DMS79 (cell line): ENCODE measurements around the gene RTN4R.

Experiments used
- DNase-seq: peaks from one replicate; lab custom pipeline; 2025; lab: John Stamatoyannopoulos, UW

RTN4R gene

GRCh38 chr22:20214853-20215252, 53.3 kb downstream of the RTN4R start:
- DNase-seq, result no peak

GRCh38 chr22:20213833-20214708, 54.0 kb downstream of the RTN4R start:
- DNase-seq, result no peak

- no peak for DNase-seq
These were observed 55.1 kb downstream of the RTN4R start for GRCh38 chr22:20212754-20213699.

- DNase-seq, result peak; percentile 67
These were observed 55.9 kb downstream of the RTN4R start for GRCh38 chr22:20211997-20212753.

- DNase-seq, result no peak
These were observed 56.6 kb downstream of the RTN4R start for GRCh38 chr22:20211409-20211996.

- DNase-seq, result no peak
These were observed 57.6 kb downstream of the RTN4R start for GRCh38 chr22:20210473-20211059.

GRCh38 chr22:20209761-20210250, 58.3 kb downstream of the RTN4R start:
- DNase-seq, result no peak

- no peak for DNase-seq
These were observed 59.3 kb downstream of the RTN4R start for GRCh38 chr22:20208713-20209310.

GRCh38 chr22:20207277-20208025, 60.7 kb downstream of the RTN4R start:
- no peak for DNase-seq

GRCh38 chr22:20206709-20207215, 61.4 kb downstream of the RTN4R start:
- DNase-seq, result no peak

GRCh38 chr22:20205964-20206708, 62.0 kb downstream of the RTN4R start:
- no peak for DNase-seq

GRCh38 chr22:20205464-20205963, 62.6 kb downstream of the RTN4R start:
- no peak for DNase-seq

- DNase-seq, result no peak
These were observed 63.3 kb downstream of the RTN4R start for GRCh38 chr22:20204806-20205205.

GRCh38 chr22:20204311-20204710, 63.8 kb downstream of the RTN4R start:
- DNase-seq, result no peak

- no peak for DNase-seq
These were observed 64.4 kb downstream of the RTN4R start for GRCh38 chr22:20203552-20204201.

GRCh38 chr22:20203142-20203551, 65.0 kb downstream of the RTN4R start:
- DNase-seq, result no peak

- no peak for DNase-seq
These were observed 66.2 kb downstream of the RTN4R start for GRCh38 chr22:20201837-20202392.

- no peak for DNase-seq
These were observed 68.2 kb downstream of the RTN4R start for GRCh38 chr22:20199906-20200305.
